Keratinocyte (primary cell): ENCODE results near the gene ABLIM2. TPM values are rescaled to one million over a fixed set of nuclear protein-coding genes. Genes with fewer than 3 reads are reported as not detected.

Source experiments
- DNase-seq: peaks from one replicate; pipeline ENCODE4 v3.0.0-alpha.2; 2011; ENCODE audit warnings: low read depth, missing footprints, low spot score
- FAIRE-seq: peaks from 2 replicates; lab custom pipeline; 2011; peaks lifted over from hg19 to GRCh38; lab: Jason Lieb, UNC
- H2AFZ ChIP-seq: 2 replicates; pipeline ENCODE4 v1.6.0; 2012; ENCODE audit warnings: low read length, control low read depth, inconsistent platforms; ENCODE audit not compliant: control insufficient read depth
- H3K27ac ChIP-seq: 2 replicates; pipeline ENCODE4 v1.5.1; 2011; ENCODE audit warnings: low read length; ENCODE audit not compliant: control insufficient read depth, insufficient read depth
- H3K27me3 ChIP-seq: 3 replicates; pipeline ENCODE4 v1.6.0; 2011; ENCODE audit warnings: low read length; ENCODE audit not compliant: control insufficient read depth, insufficient read depth; ENCODE audit errors: extremely low read depth
- H3K36me3 ChIP-seq, 2 experiments: 2 replicates in 1 of 2; 3 replicates in 1 of 2; pipeline ENCODE4 v1.5.1; 2011; ENCODE audit warnings: low read length in 2 of 2, mild to moderate bottlenecking in 1 of 2; ENCODE audit not compliant: control insufficient read depth in 2 of 2, insufficient read depth in 2 of 2; ENCODE audit errors: extremely low read depth in 1 of 2
- H3K4me1 ChIP-seq: 3 replicates; pipeline ENCODE4 v1.5.1; 2011; ENCODE audit warnings: low read length; ENCODE audit not compliant: control insufficient read depth, insufficient read depth; ENCODE audit errors: extremely low read depth
- H3K4me2 ChIP-seq: 3 replicates; pipeline ENCODE4 v1.6.0; 2011; ENCODE audit warnings: low read depth, low read length; ENCODE audit not compliant: control insufficient read depth, insufficient read depth; ENCODE audit errors: extremely low read depth
- H3K4me3 ChIP-seq, 3 experiments: fragments of 200-600 bp in 1 of 3; sonication (generic) in 1 of 3; 2 replicates in 2 of 3; 3 replicates in 1 of 3; pipeline ENCODE4 v1.5.1; 2011 to 2016; ENCODE audit warnings: low read length in 3 of 3, mild to moderate bottlenecking in 3 of 3, control low read depth in 2 of 3, inconsistent platforms in 1 of 3, low read depth in 1 of 3, mixed read lengths in 1 of 3, mixed run types in 1 of 3, moderate library complexity in 1 of 3; ENCODE audit not compliant: control insufficient read depth in 2 of 3, insufficient read depth in 2 of 3; ENCODE audit errors: extremely low read depth in 1 of 3
- H3K79me2 ChIP-seq: 2 replicates; pipeline ENCODE4 v1.6.0; 2012; ENCODE audit warnings: low read length; ENCODE audit not compliant: control insufficient read depth, insufficient read depth
- H3K9ac ChIP-seq: 3 replicates; pipeline ENCODE4 v1.6.0; 2011; ENCODE audit warnings: low read length; ENCODE audit not compliant: control insufficient read depth, insufficient read depth; ENCODE audit errors: extremely low read depth
- H3K9me1 ChIP-seq: 3 replicates; pipeline ENCODE4 v1.6.0; 2011; ENCODE audit warnings: low read length; ENCODE audit not compliant: control insufficient read depth, insufficient read depth; ENCODE audit errors: extremely low read depth
- H3K9me3 ChIP-seq: 2 replicates; pipeline ENCODE4 v1.5.1; 2012; ENCODE audit warnings: low read depth, low read length; ENCODE audit not compliant: control insufficient read depth
- H4K20me1 ChIP-seq: 3 replicates; pipeline ENCODE4 v1.6.0; 2011; ENCODE audit warnings: low read length; ENCODE audit not compliant: control insufficient read depth, insufficient read depth; ENCODE audit errors: extremely low read depth
- CTCF ChIP-seq, 3 experiments: IDR thresholded peaks in 1 of 3; conservative IDR thresholded peaks in 1 of 3; optimal IDR thresholded peaks in 1 of 3; 2 replicates in 2 of 3; 3 replicates in 1 of 3; pipeline versions ENCODE3 to v1.5.1; 2011; ENCODE audit warnings: low read length in 3 of 3, mild to moderate bottlenecking in 3 of 3, moderate library complexity in 2 of 3, control low read depth in 1 of 3, inconsistent platforms in 1 of 3; ENCODE audit not compliant: insufficient read depth in 2 of 3; ENCODE audit errors: extremely low read depth in 1 of 3
- EZH2 ChIP-seq: IDR thresholded peaks from one replicate; pipeline ENCODE4 v1.6.1; 2012; ENCODE audit warnings: inconsistent platforms, mild to moderate bottlenecking, low read length, moderate library complexity
- dilution Hi-C: fragments of 300-500 bp; cut with MboI; formaldehyde crosslinking; loops from one replicate; pipeline ENCODE4 v1.7.0; 2020; ENCODE audit warnings: low sequenced_read_pairs; ENCODE audit not compliant: extremely low pct_ligation_motif_present
- polyA plus RNA-seq, 5 experiments: library from polyadenylated mRNA; depleted of rRNA in 3 of 5; stranded (reverse) in 3 of 5; stranded (forward) in 1 of 5; unstranded in 1 of 5; fragments of >200 nt; gene quantifications; 1 replicate in 1 of 5; 2 replicates in 3 of 5; 3 replicates in 1 of 5; pipeline versions ENCODE4 v1.2.1 to v1.2.3, GENCODE V29; 2011 to 2012; ENCODE audit warnings: missing spikeins in 2 of 5, low read depth in 1 of 5, low replicate concordance in 1 of 5

The ABLIM2 gene
- polyA plus RNA-seq, 1 donor (not counting 4 experiments of a cell fraction or from before 2014, with no cell fraction given): 0.94 TPM

GRCh38 chr4:7998447-7998846 lies 160.2 kb downstream of the ABLIM2 start:
- DNase-seq: no peak
- no peak for TF ChIP-seq EZH2
- no peak for TF ChIP-seq CTCF (optimal IDR thresholded peaks at IDR 0.05 in 1 of 3, IDR thresholded peaks at IDR 0.05 in 1 of 3, conservative IDR thresholded peaks at IDR 0.05 in 1 of 3; ENCODE audit: extremely low read depth in 1 of 3, insufficient read depth in 2 of 3, low read length in 3 of 3)
- H3K4me3 ChIP-seq: no peak overlapping the region
- no peaks in the 10 kb centered on the region for H3K79me2 ChIP-seq
- no peak overlapping the region for H3K27ac ChIP-seq
- no peaks in the 10 kb centered on the region for H3K4me1 ChIP-seq
- no peak for FAIRE-seq
- H3K27me3 ChIP-seq: peaks cover 26% of the 10 kb centered on the region
- dilution Hi-C loops: no loop called here
- H3K9me1 ChIP-seq: no peaks in the 10 kb centered on the region
- no peaks in the 10 kb centered on the region for H3K36me3 ChIP-seq
- H4K20me1 ChIP-seq: no peaks in the 10 kb centered on the region
- no peak overlapping the region for H2AFZ ChIP-seq
- H3K4me2 ChIP-seq: no peak overlapping the region
- no peaks in the 10 kb centered on the region for H3K9me3 ChIP-seq
- no peak overlapping the region for H3K9ac ChIP-seq

GRCh38 chr4:7995866-7996265 lies 162.7 kb downstream of the ABLIM2 start:
- no peak for FAIRE-seq
- Histone ChIP-seq H3K79me2 (no peaks in the 10 kb centered on the region), H3K9ac (no peak overlapping the region), H3K4me1 (no peaks in the 10 kb centered on the region), H2AFZ (no peak overlapping the region), H3K27ac (no peak overlapping the region), H3K4me2 (no peak overlapping the region), H4K20me1 (no peaks in the 10 kb centered on the region), H3K36me3 (no peaks in the 10 kb centered on the region), H3K4me3 (no peak overlapping the region), H3K9me3 (no peaks in the 10 kb centered on the region), H3K27me3 (peaks cover 8% of the 10 kb centered on the region), H3K9me1 (no peaks in the 10 kb centered on the region)
- dilution Hi-C loops: no loop called here
- TF ChIP-seq EZH2 (no peak), CTCF (optimal IDR thresholded peaks at IDR 0.05 in 1 of 3, IDR thresholded peaks at IDR 0.05 in 1 of 3, conservative IDR thresholded peaks at IDR 0.05 in 1 of 3; ENCODE audit: extremely low read depth in 1 of 3, insufficient read depth in 2 of 3, low read length in 3 of 3) (no peak)
- no peak for DNase-seq
